Medulla oblongata (tissue), 1 donor: ENCODE results near the gene PHACTR1.

Experiments
- DNase-seq: peaks from one replicate; pipeline ENCODE4 v3.0.0-alpha.2; 2015; ENCODE audit errors: extremely low spot score

The PHACTR1 gene

DNA sequence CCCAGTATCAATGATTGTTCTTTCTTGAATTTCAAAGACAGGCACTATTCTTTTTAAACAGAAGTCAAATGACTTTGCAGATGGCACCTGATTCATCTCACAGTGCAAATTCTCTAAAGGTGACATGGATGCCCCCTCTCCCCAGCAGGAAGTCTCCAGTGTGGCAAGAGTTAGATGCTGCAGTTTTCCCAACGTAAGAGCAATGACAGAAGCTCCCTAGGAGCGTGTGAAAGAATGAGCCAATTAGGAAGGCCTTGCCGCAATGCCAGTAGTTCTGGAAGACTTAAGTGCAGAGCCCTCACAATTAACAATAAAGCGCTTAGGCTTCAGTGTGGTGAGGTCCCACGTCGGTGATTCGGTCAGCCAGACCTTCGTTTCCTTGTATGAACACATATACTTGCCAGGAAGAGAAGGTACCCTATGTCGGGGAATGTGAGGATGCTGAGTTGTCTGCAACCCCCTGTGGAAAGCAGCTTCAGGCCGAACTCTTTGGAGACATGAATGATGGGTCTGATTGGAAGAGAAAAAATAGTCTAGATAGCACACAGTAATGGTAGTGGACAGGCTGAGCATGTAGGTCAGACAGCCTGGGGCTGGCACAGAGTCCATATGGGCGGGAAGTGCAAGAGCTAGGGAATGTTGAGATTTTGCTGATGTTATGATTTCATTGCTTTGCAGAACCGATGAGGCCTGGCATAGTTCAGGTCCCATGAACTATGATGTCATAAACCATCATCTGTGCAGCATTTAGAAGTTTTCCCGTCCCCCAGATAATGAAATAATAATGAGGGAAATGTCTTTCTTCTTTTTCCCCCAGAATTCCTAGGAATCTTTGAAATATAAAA is 132.6 kb downstream of the PHACTR1 start:
- no peak for DNase-seq

- DNase-seq = no peak
Observed at GRCh38 chr6:12849809-12850198, 133.2 kb downstream of the PHACTR1 start.

- no peak for DNase-seq
Observed at GRCh38 chr6:12851123-12851695, 134.6 kb downstream of the PHACTR1 start.

- DNase-seq = no peak
Observed at GRCh38 chr6:12861603-12862002, 145.0 kb downstream of the PHACTR1 start.

DNA sequence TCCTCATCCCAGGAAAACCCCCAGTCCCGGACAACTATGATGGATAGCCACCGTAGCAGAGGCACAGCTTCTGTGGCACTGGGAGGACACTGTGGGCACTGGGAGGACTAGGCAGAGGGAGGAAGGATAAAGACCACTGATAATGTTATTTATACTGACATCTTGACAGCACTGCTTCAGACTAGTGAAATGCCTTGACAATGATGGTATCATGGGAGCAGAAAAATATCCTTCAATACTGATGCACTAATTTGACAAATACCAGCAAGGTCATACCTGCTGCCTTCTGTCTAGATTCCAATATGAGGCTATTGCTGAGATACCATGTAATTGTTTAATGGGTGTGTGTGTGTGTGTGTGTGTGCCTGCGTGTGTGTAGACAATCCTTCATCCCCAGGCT is 148.6 kb downstream of the PHACTR1 start:
- no peak for DNase-seq

GRCh38 chr6:12865671-12866181 is 149.2 kb downstream of the PHACTR1 start:
- DNase-seq = no peak

- DNase-seq = no peak
Observed at GRCh38 chr6:12866422-12867029, 150.0 kb downstream of the PHACTR1 start.

- no peak for DNase-seq
Observed at GRCh38 chr6:12869816-12870432, 153.4 kb downstream of the PHACTR1 start.

DNA sequence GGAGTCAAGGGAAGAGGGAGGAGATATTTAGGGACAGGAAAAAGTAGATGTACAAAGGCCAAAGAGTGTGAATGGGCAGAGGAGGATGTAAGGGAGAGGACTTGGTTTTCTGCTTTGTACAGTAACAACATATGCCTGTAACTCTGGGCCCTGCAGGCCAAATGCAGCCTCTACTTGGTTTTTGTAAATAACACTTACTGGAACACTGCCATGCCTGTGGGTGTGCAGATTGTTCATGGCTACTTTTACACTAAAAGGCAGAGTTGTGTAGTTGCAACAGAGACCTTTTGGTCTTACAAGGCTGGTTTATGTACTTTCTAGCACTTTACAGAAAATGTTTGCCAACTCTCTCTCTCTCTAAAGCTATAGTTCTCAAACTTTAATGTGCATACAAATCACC is 157.1 kb downstream of the PHACTR1 start:
- no peak for DNase-seq

- DNase-seq = no peak
Observed at GRCh38 chr6:12875051-12875450, 158.5 kb downstream of the PHACTR1 start.

- DNase-seq = no peak
Observed at GRCh38 chr6:12878741-12879140, 162.2 kb downstream of the PHACTR1 start.

- no peak for DNase-seq
Observed at GRCh38 chr6:12882761-12883290, 166.3 kb downstream of the PHACTR1 start.

- DNase-seq = no peak
Observed at GRCh38 chr6:12884983-12885382, 168.4 kb downstream of the PHACTR1 start.

DNA sequence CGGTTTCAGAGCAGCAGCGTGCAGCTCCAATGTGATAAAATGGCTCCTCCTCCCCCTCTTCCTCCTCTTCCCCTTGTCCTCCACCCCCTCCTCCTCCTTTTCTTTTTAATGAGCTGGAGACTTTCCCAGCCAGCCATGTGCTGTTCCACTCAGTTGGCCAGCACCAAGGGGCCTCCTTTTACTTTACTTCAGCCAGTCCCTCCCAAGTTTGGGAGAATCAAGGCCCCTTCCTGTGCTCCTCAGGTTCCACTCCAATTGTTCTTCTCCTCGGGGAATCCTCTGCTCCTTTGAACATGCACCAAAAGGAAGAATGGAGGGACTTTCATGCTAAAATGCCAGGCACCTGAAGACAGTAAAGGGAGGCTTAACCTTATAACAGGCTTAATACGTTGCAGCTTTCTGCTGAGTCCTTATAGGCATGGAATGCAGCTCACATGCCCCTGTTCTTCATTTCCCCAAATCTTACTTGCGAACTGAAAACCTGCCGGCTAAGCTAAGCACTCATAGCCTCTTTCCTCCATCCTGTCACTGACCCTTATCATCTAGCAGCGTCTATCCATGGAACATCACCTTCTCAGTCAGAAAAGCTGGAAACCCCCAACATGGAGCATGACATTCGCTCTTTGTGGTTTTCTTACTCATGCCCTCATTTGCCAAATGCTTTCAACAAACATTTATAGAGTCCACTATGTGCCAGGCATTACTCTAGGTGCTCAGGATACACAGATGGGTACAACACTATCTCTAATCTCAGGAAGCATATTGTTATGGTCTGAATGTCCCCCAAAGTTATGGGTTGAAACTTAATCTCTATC is 170.6 kb downstream of the PHACTR1 start:
- DNase-seq = peak; percentile 46

GRCh38 chr6:12890171-12890790 is 173.7 kb downstream of the PHACTR1 start:
- DNase-seq = no peak

- DNase-seq = no peak
Observed at GRCh38 chr6:12891595-12891994, 175.0 kb downstream of the PHACTR1 start.

- DNase-seq = no peak
Observed at GRCh38 chr6:12892151-12892550, 175.6 kb downstream of the PHACTR1 start.

DNA sequence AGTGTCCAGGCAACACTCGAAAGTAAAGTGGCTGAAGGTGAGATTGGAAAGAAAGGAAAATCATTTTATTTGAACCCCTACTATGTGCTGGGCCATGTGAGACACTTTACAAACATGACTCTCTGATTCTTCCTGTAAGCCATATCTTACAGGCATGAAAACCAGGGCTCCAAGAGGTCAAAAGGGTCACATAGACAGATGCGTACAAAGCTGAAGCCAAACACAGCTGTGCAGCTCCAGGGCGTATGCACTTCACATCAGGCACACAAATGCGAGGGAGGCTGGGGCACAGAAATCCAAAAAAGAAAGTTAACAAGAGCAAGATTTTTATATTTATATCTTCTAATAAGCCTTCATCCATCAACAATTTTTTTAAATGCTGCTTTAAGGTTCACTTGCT is 176.5 kb downstream of the PHACTR1 start:
- no peak for DNase-seq

GRCh38 chr6:12895721-12896120 is 179.2 kb downstream of the PHACTR1 start:
- DNase-seq = no peak

- DNase-seq = no peak
Observed at GRCh38 chr6:12896208-12896733, 179.7 kb downstream of the PHACTR1 start.

DNA sequence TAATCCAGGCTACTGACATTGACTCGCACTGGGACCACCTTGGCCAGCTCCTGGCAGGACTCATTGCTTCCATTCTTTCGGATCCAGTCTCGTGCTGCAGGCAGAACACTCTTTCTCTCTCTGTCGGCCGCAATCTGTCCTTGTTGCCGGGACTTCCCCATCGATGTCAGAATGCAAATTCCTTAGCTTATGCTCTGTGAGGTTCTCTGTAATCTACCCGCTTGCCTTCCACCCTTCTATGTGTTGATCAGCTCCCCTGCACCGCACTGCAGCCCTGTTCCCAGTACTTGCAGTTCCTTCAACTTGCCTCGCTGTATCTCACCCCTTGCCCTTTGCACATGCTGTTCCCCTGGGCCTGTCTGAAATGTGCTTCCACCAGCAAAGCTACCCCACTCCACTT is 182.0 kb downstream of the PHACTR1 start:
- DNase-seq = no peak
